Adrenal gland (tissue), 12 donors: ENCODE results near the gene EFCAB8. TPM values are rescaled to one million over a fixed set of nuclear protein-coding genes. Genes with fewer than 3 reads are reported as not detected.

ENCODE experiments used
- DNase-seq, 7 donors: peaks; one replicate each; pipeline ENCODE4 v3.0.0-alpha.2; 2019 to 2020
- H3K27ac ChIP-seq, 5 donors: fragments of 200-600 bp; sonication (generic) in 4 of 5; 1 replicate in 3 of 5; 2 replicates in 2 of 5; pipeline versions ENCODE4 v1.5.1 to v1.8.0; 2016 to 2020; ENCODE audit warnings: mild to moderate bottlenecking in 1 of 5
- H3K27me3 ChIP-seq: fragments of 200-600 bp; 2 replicates; pipeline ENCODE4 v1.8.0; 2021
- H3K36me3 ChIP-seq, 2 donors: fragments of 200-600 bp; replicated peaks in 1 of 2; 1 replicate in 1 of 2; 2 replicates in 1 of 2; pipeline versions ENCODE4 v1.5.1 to v1.8.0; 2018 to 2022
- H3K4me1 ChIP-seq, 2 donors: fragments of 200-600 bp; replicated peaks in 1 of 2; 1 replicate in 1 of 2; 2 replicates in 1 of 2; pipeline versions ENCODE4 v1.5.1 to v1.8.0; 2018 to 2021
- H3K4me3 ChIP-seq, 4 donors: fragments of 200-600 bp; sonication (generic) in 3 of 4; one replicate each; pipeline ENCODE4 v1.5.1; 2016 to 2018
- H3K9me3 ChIP-seq, 3 donors: fragments of 200-600 bp; sonication (generic) in 1 of 3; replicated peaks in 1 of 3; 1 replicate in 2 of 3; 2 replicates in 1 of 3; pipeline versions ENCODE4 v1.5.1 to v1.8.0; 2016 to 2021
- POLR2A ChIP-seq, 2 donors: fragments of 450-650 bp; IDR thresholded peaks; one replicate each; pipeline ENCODE4 v1.6.1; 2017; ENCODE audit warnings: antibody characterized with exemption in 2 of 2, mild to moderate bottlenecking in 2 of 2, moderate library complexity in 1 of 2
- WGBS, 4 donors: extraction: QIAGEN DNeasy Blood & Tissue Kit in 2 of 4; methylation state at CpG; one replicate each; pipeline versions ENCODE4 v1.1.5 to v1.1.7; 2013 to 2017; 5-methylcytosine and 5-hydroxymethylcytosine counted together
- intact Hi-C, 2 donors: fragments of 100-400 bp; cut with DNase I; formaldehyde crosslinking; loops; one replicate each; pipeline versions ENCODE4 v1.14.1 to v1.15.0; 2022 to 2023
- polyA plus RNA-seq, 3 donors: library from polyadenylated mRNA; stranded (reverse); fragments of 200-250 nt in 2 of 3; fragments of 350-450 nt in 1 of 3; fragmentation: Illumina TruSeq in 1 of 3; extraction: RNeasy Lipid Tissue Mini Kit (QIAGEN cat#74804) in 1 of 3; gene quantifications; one replicate each; pipeline ENCODE4 v1.2.3, GENCODE V29; 2013 to 2014
- total RNA-seq, 9 donors: library from RNA; depleted of rRNA in 4 of 9; stranded (reverse); fragments of >200 nt in 4 of 9; fragments of 120-200 nt in 1 of 9; fragmentation: NEBNext Ultra II Directional in 1 of 9; extraction: Animal tissue kit (Norgen Biotek cat#: 25700) in 1 of 9; gene quantifications; one replicate each; pipeline versions ENCODE4 v1.1.0 to v1.2.4, GENCODE V29; 2013 to 2023
- TF ChIP-seq, protein P1 (sequence below), 6 experiments: fragments of 450-650 bp in 4 of 6; fragments of 200-600 bp in 2 of 6; sonication (generic) in 1 of 6; IDR thresholded peaks; 1 replicate in 5 of 6; 2 replicates in 1 of 6; pipeline versions ENCODE4 v1.5.1 to v1.8.0; 2016 to 2021; ENCODE audit warnings: antibody characterized with exemption in 6 of 6, mild to moderate bottlenecking in 2 of 6, moderate library complexity in 1 of 6
- donor health status: healthy with polysubstance abuse.
- donor health status: Bipolar disorder and iron deficiency.
- donor health status: DM: yes; HTN: yes; CAD: no.
- donor health status: DM: no; HTN: no; CAD: no.
- donor health status: DM: no; HTN: no; CAD: no.
- donor health status: DM: yes; HTN: yes; CAD: no.

Gene EFCAB8
- total and polyA plus RNA-seq, 12 donors = 0.03 to 0.40 (median 0.06) TPM; not detected in 8

DNA sequence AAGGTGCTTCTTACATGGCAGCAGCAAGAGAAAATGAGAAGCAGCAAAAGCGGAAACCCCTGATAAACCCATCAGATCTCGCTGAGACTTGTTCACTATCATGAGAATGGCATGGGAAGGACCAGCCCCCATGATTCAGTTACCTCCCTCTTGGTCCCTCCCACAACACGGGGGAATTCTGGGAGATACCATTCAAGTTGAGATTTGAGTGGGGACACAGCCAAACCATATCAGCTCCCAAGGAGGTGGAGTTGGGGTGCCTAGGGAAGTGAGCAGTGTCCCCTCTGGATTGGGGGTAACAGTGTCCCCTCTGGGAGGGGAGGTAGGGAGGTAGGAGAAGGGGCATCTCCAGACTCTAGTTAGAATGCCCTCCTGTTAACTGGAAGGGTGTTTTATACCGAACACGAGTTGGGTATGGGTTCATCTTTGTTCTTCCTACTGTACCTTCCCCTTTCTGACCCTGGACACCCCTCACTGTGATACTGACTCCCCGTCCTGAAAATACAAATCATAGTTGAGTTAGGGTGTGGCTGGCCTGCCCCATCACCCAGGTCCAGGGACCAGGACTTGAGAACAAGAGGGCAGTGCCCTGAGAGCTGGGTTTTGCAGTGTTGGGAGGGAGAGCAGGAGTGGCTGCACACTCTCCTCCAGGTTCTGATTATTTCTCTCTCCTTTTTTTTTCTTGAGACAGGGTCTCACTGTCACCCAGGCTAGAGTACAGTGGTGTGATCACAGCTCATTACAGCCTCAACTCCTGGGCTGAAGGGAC lies 62.0 kb downstream of the EFCAB8 start:
- 67 to 81% (median 73%) methylated on average over 6 of the region's 6 CpGs for WGBS, 4 donors
- intact Hi-C loops = no loop called here
- Histone ChIP-seq H3K27me3 (no peaks in the 10 kb centered on the region), H3K27ac (no peak overlapping the region), H3K4me3 (no peak overlapping the region), H3K36me3 (no peaks in the 10 kb centered on the region), H3K4me1 (no peaks in the 10 kb centered on the region), H3K9me3 (peaks cover 0 to 8% (median 0%) of the 10 kb centered on the region in 3 donors)
- no peak for DNase-seq
- no peak for TF ChIP-seq POLR2A (IDR thresholded peaks at IDR 0.05)
- TF ChIP-seq, protein P1, sequence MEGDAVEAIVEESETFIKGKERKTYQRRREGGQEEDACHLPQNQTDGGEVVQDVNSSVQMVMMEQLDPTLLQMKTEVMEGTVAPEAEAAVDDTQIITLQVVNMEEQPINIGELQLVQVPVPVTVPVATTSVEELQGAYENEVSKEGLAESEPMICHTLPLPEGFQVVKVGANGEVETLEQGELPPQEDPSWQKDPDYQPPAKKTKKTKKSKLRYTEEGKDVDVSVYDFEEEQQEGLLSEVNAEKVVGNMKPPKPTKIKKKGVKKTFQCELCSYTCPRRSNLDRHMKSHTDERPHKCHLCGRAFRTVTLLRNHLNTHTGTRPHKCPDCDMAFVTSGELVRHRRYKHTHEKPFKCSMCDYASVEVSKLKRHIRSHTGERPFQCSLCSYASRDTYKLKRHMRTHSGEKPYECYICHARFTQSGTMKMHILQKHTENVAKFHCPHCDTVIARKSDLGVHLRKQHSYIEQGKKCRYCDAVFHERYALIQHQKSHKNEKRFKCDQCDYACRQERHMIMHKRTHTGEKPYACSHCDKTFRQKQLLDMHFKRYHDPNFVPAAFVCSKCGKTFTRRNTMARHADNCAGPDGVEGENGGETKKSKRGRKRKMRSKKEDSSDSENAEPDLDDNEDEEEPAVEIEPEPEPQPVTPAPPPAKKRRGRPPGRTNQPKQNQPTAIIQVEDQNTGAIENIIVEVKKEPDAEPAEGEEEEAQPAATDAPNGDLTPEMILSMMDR (IDR thresholded peaks at IDR 0.05) = no peak

DNA sequence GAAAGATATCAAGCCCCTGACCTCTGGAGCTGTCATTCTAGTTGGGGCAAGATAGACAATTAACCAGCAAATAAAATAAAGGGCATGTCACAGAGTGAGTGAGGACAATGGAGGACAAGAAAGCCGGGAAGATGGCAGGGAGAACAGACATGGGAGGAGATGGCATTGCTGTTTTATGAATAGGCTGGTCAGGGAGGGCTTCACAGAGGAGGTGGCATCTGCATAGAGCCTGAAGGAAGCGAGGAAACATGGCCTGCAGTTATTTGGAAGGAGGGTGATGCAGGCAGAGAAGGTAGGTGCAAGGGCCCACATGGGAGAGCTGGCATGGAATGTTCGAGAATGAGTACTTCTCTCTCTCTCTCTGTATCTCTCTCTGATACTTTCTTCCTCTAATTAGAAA lies 63.7 kb downstream of the EFCAB8 start:
- no peaks in the 10 kb centered on the region for H3K36me3 ChIP-seq
- no peaks in the 10 kb centered on the region for H3K27me3 ChIP-seq
- WGBS, 4 donors = 76 to 84% (median 77%) methylated on average over 3 of the region's 3 CpGs
- DNase-seq = no peak
- no peak for TF ChIP-seq POLR2A (IDR thresholded peaks at IDR 0.05)
- TF ChIP-seq, protein P1 (IDR thresholded peaks at IDR 0.05) = no peak
- intact Hi-C loops = no loop called here
- H3K9me3 ChIP-seq = no peaks in the 10 kb centered on the region
- H3K4me1 ChIP-seq = no peaks in the 10 kb centered on the region
- no peak overlapping the region for H3K4me3 ChIP-seq
- no peak overlapping the region for H3K27ac ChIP-seq

DNA sequence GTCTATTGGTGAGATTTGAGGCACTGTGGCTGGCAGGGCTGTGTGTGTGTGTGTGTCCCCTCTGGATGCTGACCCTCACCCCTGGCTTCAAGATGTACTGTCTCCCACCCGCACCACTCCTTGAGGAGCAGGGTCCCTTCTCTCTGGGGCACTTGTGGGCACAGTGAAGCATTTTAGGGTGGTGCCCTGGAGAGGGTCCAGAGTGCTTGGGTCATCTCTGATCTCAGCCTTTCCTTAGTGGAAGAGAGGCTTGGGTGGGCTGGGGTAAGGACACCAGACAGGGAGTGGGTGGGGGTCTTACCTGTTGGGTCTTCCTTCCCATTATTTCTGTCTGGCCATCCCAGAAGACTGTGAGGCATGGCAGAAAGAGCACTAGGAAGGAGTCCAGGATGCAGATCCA lies 66.1 kb downstream of the EFCAB8 start:
- no peak overlapping the region for H3K4me3 ChIP-seq
- no peak for TF ChIP-seq POLR2A (IDR thresholded peaks at IDR 0.05)
- TF ChIP-seq, protein P1 (IDR thresholded peaks at IDR 0.05) = no peak
- no peak overlapping the region for H3K27ac ChIP-seq
- intact Hi-C loops = no loop called here
- WGBS, 4 donors = 89 to 100% (median 98%) methylated on average over 1 of the region's 1 CpG
- H3K9me3 ChIP-seq = no peaks in the 10 kb centered on the region
- DNase-seq = no peak
- H3K27me3 ChIP-seq = no peaks in the 10 kb centered on the region
- H3K36me3 ChIP-seq = no peaks in the 10 kb centered on the region
- no peaks in the 10 kb centered on the region for H3K4me1 ChIP-seq

DNA sequence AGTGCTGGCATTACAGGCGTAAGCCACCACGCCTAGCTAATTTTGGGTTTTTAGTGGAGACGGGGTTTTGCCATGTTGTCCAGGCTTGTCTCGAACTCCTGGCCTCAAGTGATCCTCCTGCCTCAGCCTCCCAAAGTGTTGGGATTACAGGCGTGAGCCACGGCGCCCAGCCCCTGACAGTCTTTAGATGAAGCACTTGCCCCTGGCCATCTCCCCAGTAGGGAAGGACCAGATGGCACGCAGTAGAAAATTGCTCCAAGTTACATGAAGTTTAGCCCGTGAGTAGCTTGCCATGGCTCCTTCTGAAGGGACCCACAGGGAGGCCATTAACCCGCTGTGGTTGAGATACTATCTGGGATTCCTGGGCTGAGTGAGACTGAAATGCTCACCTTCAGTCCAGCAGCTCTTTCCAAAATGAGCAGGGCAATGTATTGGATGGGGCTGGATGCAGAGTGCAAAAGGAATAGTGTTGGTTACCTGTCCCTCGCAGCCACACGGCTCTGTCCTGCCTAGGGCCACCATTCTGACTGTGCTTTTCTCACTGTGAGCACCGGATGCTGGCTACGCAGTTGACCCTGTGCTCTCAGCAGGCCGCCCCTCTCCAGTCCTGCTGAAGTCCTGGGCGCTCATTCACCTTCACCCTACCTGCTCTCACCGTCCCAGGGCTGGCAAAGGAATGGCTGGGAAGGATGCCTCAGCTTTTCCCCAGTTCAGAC lies 66.9 kb downstream of the EFCAB8 start:
- TF ChIP-seq POLR2A (IDR thresholded peaks at IDR 0.05) = no peak
- TF ChIP-seq, protein P1 (IDR thresholded peaks at IDR 0.05) = no peak
- Histone ChIP-seq H3K27ac (no peak overlapping the region), H3K36me3 (no peaks in the 10 kb centered on the region), H3K27me3 (no peaks in the 10 kb centered on the region), H3K4me1 (no peaks in the 10 kb centered on the region), H3K9me3 (no peaks in the 10 kb centered on the region), H3K4me3 (no peak overlapping the region)
- WGBS, 4 donors = 66 to 84% (median 77%) methylated on average over 11 to 17 of the region's 17 CpGs
- intact Hi-C loops = no loop called here
- no peak for DNase-seq
